Osteoblast (primary cell): ENCODE data around the gene SGCE. TPM values are rescaled to one million over a fixed set of nuclear protein-coding genes. Genes with fewer than 3 reads are reported as not detected.

Experiments used
- DNase-seq: peaks from one replicate; pipeline ENCODE4 v3.0.0; 2011; ENCODE audit warnings: low spot score, mixed read lengths; ENCODE audit not compliant: insufficient read length; ENCODE audit errors: missing footprints
- H2AFZ ChIP-seq: 2 replicates; pipeline ENCODE4 v1.6.0; 2011; ENCODE audit warnings: mild to moderate bottlenecking, low read length
- H3K27ac ChIP-seq: 2 replicates; pipeline ENCODE4 v1.5.1; 2011; ENCODE audit warnings: mild to moderate bottlenecking, low read depth, low read length, moderate library complexity
- H3K27me3 ChIP-seq: 2 replicates; pipeline ENCODE4 v1.6.0; 2012; ENCODE audit warnings: mild to moderate bottlenecking, control low read depth, inconsistent platforms, low read length, moderate library complexity; ENCODE audit not compliant: insufficient read depth
- H3K36me3 ChIP-seq: 2 replicates; pipeline ENCODE4 v1.5.1; 2011; ENCODE audit warnings: mild to moderate bottlenecking, low read length, control low read depth, moderate library complexity; ENCODE audit not compliant: insufficient read depth
- H3K4me1 ChIP-seq: 2 replicates; pipeline ENCODE4 v1.5.1; 2011; ENCODE audit warnings: mild to moderate bottlenecking, low read length, control low read depth, moderate library complexity; ENCODE audit not compliant: insufficient read depth
- H3K4me2 ChIP-seq: 2 replicates; pipeline ENCODE4 v1.6.0; 2011; ENCODE audit warnings: mild to moderate bottlenecking, low read length; ENCODE audit not compliant: insufficient read depth
- H3K4me3 ChIP-seq: fragments of 200-600 bp; sonication (generic); 3 replicates; pipeline ENCODE4 v1.5.1; 2012; ENCODE audit warnings: mild to moderate bottlenecking, low read length, inconsistent platforms; ENCODE audit not compliant: insufficient read depth
- H3K79me2 ChIP-seq: 2 replicates; pipeline ENCODE4 v1.6.0; 2012; ENCODE audit warnings: mild to moderate bottlenecking, low read length, control low read depth, inconsistent platforms; ENCODE audit not compliant: insufficient read depth
- H3K9me3 ChIP-seq: 2 replicates; pipeline ENCODE4 v1.5.1; 2011; ENCODE audit warnings: low read depth, low read length, control low read depth
- H4K20me1 ChIP-seq: 2 replicates; pipeline ENCODE4 v1.6.0; 2012; ENCODE audit warnings: mild to moderate bottlenecking, low read length, control low read depth; ENCODE audit not compliant: insufficient read depth
- total RNA-seq: library from RNA; depleted of rRNA; stranded (reverse); fragments of >200 nt; gene quantifications from 2 replicates; pipeline ENCODE4 v1.2.3, GENCODE V29; 2012
- TF ChIP-seq, protein P1 (sequence below): IDR thresholded peaks from 2 replicates; pipeline ENCODE4 v1.5.1; 2011; ENCODE audit warnings: mild to moderate bottlenecking, low read depth, low read length, moderate library complexity; ENCODE audit errors: extremely low read depth

SGCE gene
- total RNA-seq, 1 donor = 60.8 TPM

GRCh38 chr7:94648731-94649130 is 7.2 kb downstream of the SGCE start:
- H3K4me3 ChIP-seq = no peak overlapping the region
- peaks cover 5% of the 10 kb centered on the region for H4K20me1 ChIP-seq
- H3K4me2 ChIP-seq = no peak overlapping the region
- no peak for DNase-seq
- peaks cover 7% of the 10 kb centered on the region for H3K4me1 ChIP-seq
- no peaks in the 10 kb centered on the region for H3K27me3 ChIP-seq
- no peak overlapping the region for H2AFZ ChIP-seq
- peaks cover 77% of the 10 kb centered on the region for H3K79me2 ChIP-seq
- no peaks in the 10 kb centered on the region for H3K36me3 ChIP-seq
- H3K9me3 ChIP-seq = no peaks in the 10 kb centered on the region
- H3K27ac ChIP-seq = no peak overlapping the region
- TF ChIP-seq, protein P1, sequence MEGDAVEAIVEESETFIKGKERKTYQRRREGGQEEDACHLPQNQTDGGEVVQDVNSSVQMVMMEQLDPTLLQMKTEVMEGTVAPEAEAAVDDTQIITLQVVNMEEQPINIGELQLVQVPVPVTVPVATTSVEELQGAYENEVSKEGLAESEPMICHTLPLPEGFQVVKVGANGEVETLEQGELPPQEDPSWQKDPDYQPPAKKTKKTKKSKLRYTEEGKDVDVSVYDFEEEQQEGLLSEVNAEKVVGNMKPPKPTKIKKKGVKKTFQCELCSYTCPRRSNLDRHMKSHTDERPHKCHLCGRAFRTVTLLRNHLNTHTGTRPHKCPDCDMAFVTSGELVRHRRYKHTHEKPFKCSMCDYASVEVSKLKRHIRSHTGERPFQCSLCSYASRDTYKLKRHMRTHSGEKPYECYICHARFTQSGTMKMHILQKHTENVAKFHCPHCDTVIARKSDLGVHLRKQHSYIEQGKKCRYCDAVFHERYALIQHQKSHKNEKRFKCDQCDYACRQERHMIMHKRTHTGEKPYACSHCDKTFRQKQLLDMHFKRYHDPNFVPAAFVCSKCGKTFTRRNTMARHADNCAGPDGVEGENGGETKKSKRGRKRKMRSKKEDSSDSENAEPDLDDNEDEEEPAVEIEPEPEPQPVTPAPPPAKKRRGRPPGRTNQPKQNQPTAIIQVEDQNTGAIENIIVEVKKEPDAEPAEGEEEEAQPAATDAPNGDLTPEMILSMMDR = no peak

GRCh38 chr7:94647295-94647694 is 8.6 kb downstream of the SGCE start:
- TF ChIP-seq, protein P1 = no peak
- no peaks in the 10 kb centered on the region for H3K27me3 ChIP-seq
- no peak overlapping the region for H3K27ac ChIP-seq
- peaks cover 75% of the 10 kb centered on the region for H3K79me2 ChIP-seq
- H3K9me3 ChIP-seq = no peaks in the 10 kb centered on the region
- no peak overlapping the region for H3K4me3 ChIP-seq
- H3K4me1 ChIP-seq = peaks cover 7% of the 10 kb centered on the region
- H3K4me2 ChIP-seq = no peak overlapping the region
- H3K36me3 ChIP-seq = no peaks in the 10 kb centered on the region
- H2AFZ ChIP-seq = no peak overlapping the region
- peaks cover 5% of the 10 kb centered on the region for H4K20me1 ChIP-seq
- no peak for DNase-seq

DNA sequence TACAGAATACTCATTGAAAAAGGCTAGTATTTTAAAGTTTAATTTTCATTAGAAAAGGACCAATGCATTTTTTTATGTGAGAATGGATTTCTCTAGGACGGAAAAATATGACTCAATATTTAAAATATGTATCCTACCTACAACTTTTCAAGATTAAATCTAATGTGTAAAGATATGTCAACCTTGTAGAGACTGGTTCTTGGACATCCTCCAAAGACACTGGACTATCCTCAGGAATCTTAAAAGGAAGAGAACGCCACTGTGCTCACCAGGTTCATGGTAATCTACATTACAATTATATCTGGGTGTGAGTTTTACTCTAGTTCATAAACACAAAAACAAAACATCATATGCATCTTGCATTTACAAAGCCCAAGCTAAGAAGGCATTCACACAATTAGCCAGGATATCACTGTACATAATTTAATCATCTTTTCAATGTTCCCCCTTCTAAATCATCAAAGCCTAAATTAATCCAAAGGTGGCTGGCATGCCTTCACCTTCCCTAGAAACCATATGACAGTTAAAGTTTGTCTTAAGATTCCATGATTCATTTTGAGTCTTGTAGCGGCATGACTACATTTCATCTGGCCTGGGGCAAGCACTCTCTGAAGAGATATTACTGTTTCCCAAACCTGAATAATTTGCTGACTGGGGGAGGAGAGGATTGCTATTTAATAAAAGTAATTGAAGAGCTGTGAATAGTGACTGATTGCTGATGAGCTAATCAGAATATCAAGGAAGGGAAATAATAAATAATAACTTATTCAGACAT is 12.0 kb downstream of the SGCE start:
- no peak for DNase-seq
- H3K9me3 ChIP-seq = no peaks in the 10 kb centered on the region
- no peak overlapping the region for H3K27ac ChIP-seq
- TF ChIP-seq, protein P1 = no peak
- H4K20me1 ChIP-seq = peaks cover 2% of the 10 kb centered on the region
- no peak overlapping the region for H2AFZ ChIP-seq
- H3K4me1 ChIP-seq = no peaks in the 10 kb centered on the region
- no peaks in the 10 kb centered on the region for H3K36me3 ChIP-seq
- H3K4me3 ChIP-seq = no peak overlapping the region
- H3K79me2 ChIP-seq = peaks cover 58% of the 10 kb centered on the region
- H3K27me3 ChIP-seq = no peaks in the 10 kb centered on the region
- H3K4me2 ChIP-seq = no peak overlapping the region

GRCh38 chr7:94642838-94643653 is 12.9 kb downstream of the SGCE start:
- no peak overlapping the region for H2AFZ ChIP-seq
- no peak overlapping the region for H3K27ac ChIP-seq
- no peaks in the 10 kb centered on the region for H3K36me3 ChIP-seq
- TF ChIP-seq, protein P1 = no peak
- H4K20me1 ChIP-seq = peaks cover 2% of the 10 kb centered on the region
- H3K4me3 ChIP-seq = no peak overlapping the region
- H3K79me2 ChIP-seq = peaks cover 52% of the 10 kb centered on the region
- H3K9me3 ChIP-seq = no peaks in the 10 kb centered on the region
- H3K4me1 ChIP-seq = no peaks in the 10 kb centered on the region
- H3K4me2 ChIP-seq = no peak overlapping the region
- no peak for DNase-seq
- no peaks in the 10 kb centered on the region for H3K27me3 ChIP-seq
